Ammon's horn (tissue), 1 donor: ENCODE measurements around the gene LAMTOR5.
"Not testable (repeated sequence)": the region's sequence is repeated elsewhere in the genome, so short reads cannot be mapped to it uniquely, and the experiment has no call there.

Experiments
- DNase-seq: peaks from one replicate; pipeline ENCODE4 v3.0.0-alpha.2; 2016; ENCODE audit warnings: low spot score

LAMTOR5 gene

GRCh38 chr1:110407260-110408210 is at the start of gene LAMTOR5:
TSS of gene LAMTOR5 (minus strand) at chr1:110407694. CDS start at chr1:110407620, 74 bp downstream.
- peak; percentile 94 for DNase-seq

GRCh38 chr1:110457206-110457605 is 49.7 kb upstream of the LAMTOR5 start:
- DNase-seq, result no peak

- no peak for DNase-seq
Measured at GRCh38 chr1:110455151-110455550, 47.7 kb upstream of the LAMTOR5 start.

- DNase-seq, result no peak
Measured at GRCh38 chr1:110454328-110454727, 46.8 kb upstream of the LAMTOR5 start.

- no peak for DNase-seq
Measured at GRCh38 chr1:110453829-110454228, 46.3 kb upstream of the LAMTOR5 start.

- DNase-seq, result no peak
Measured at GRCh38 chr1:110452330-110452729, 44.8 kb upstream of the LAMTOR5 start.

GRCh38 chr1:110450929-110451328 is 43.4 kb upstream of the LAMTOR5 start, which contains the start of gene PROK1:
TSS of gene PROK1 (plus strand) at chr1:110451149. CDS start at chr1:110451217, 68 bp downstream.
- no peak for DNase-seq

- DNase-seq, result no peak
Measured at GRCh38 chr1:110449661-110450651, 42.5 kb upstream of the LAMTOR5 start.

- DNase-seq, result no peak
Measured at GRCh38 chr1:110444561-110444960, 37.1 kb upstream of the LAMTOR5 start.

GRCh38 chr1:110443451-110443850 is 36.0 kb upstream of the LAMTOR5 start:
- DNase-seq, result no peak

GRCh38 chr1:110441888-110442287 is 34.4 kb upstream of the LAMTOR5 start:
- no peak for DNase-seq

GRCh38 chr1:110440877-110441276 is 33.4 kb upstream of the LAMTOR5 start:
- no peak for DNase-seq

- not testable (repeated sequence) for DNase-seq
Measured at GRCh38 chr1:110439873-110440272, 32.4 kb upstream of the LAMTOR5 start.

GRCh38 chr1:110438893-110439292 is 31.4 kb upstream of the LAMTOR5 start:
- no peak for DNase-seq

GRCh38 chr1:110437645-110438299 is 30.3 kb upstream of the LAMTOR5 start:
- DNase-seq, result not testable (repeated sequence)

- DNase-seq, result no peak
Measured at GRCh38 chr1:110436635-110437034, 29.1 kb upstream of the LAMTOR5 start.

GRCh38 chr1:110434946-110435345 is 27.5 kb upstream of the LAMTOR5 start:
- no peak for DNase-seq

- DNase-seq, result peak; percentile 16
Measured at GRCh38 chr1:110433803-110434202, 26.3 kb upstream of the LAMTOR5 start.

- DNase-seq, result no peak
Measured at GRCh38 chr1:110433213-110433612, 25.7 kb upstream of the LAMTOR5 start.

GRCh38 chr1:110430901-110431300 is 23.4 kb upstream of the LAMTOR5 start:
- no peak for DNase-seq

- DNase-seq, result no peak
Measured at GRCh38 chr1:110430366-110430765, 22.9 kb upstream of the LAMTOR5 start.

- peak; percentile 16 for DNase-seq
Measured at GRCh38 chr1:110428946-110429345, 21.5 kb upstream of the LAMTOR5 start.
